Chondrocyte (in vitro differentiated cells): ENCODE measurements around the gene DCTN2. TPM values are rescaled to one million over a fixed set of nuclear protein-coding genes. Genes with fewer than 3 reads are reported as not detected.
"Not testable (repeated sequence)": the region's sequence is repeated elsewhere in the genome, so short reads cannot be mapped to it uniquely, and the experiment has no call there.

Source experiments
- DNase-seq: peaks from one replicate; pipeline ENCODE4 v3.0.0; 2021; ENCODE audit warnings: mixed read lengths, low spot score
- H3K27ac Mint-ChIP-seq: one replicate; pipeline ENCODE4 v1.8.0; 2021; ENCODE audit warnings: mild to moderate bottlenecking, moderate library complexity, mixed read lengths; ENCODE audit not compliant: unreplicated experiment
- H3K27me3 Mint-ChIP-seq: 2 replicates; pipeline ENCODE4 v1.8.0; 2021; ENCODE audit warnings: low read depth, mixed read lengths
- H3K36me3 Mint-ChIP-seq: 2 replicates; pipeline ENCODE4 v1.8.0; 2021; ENCODE audit warnings: low read depth, mixed read lengths
- H3K4me1 Mint-ChIP-seq: 2 replicates; pipeline ENCODE4 v1.8.0; 2021; ENCODE audit warnings: low read depth, mild to moderate bottlenecking, mixed read lengths
- H3K4me3 Mint-ChIP-seq: one replicate; pipeline ENCODE4 v1.8.0; 2021; ENCODE audit warnings: mild to moderate bottlenecking, moderate library complexity, mixed read lengths; ENCODE audit not compliant: unreplicated experiment
- H3K9me3 Mint-ChIP-seq: 2 replicates; pipeline ENCODE4 v1.8.0; 2021; ENCODE audit warnings: low read depth, mixed read lengths
- CTCF ChIP-seq: fragments of 200-600 bp; sonication (generic); IDR thresholded peaks from 2 replicates; pipeline ENCODE4 v1.5.0; 2021; ENCODE audit warnings: antibody characterized with exemption, mild to moderate bottlenecking, moderate library complexity
- total RNA-seq: library from RNA; stranded (reverse); gene quantifications from 3 replicates; pipeline ENCODE4 v1.2.1, GENCODE V29; 2021

The DCTN2 gene
- total RNA-seq, 1 donor from 2014 or later, result 112 TPM

- no peaks in the 10 kb centered on the region for H3K4me1 Mint-ChIP-seq
- no peak for TF ChIP-seq CTCF
- peaks cover 31% of the 10 kb centered on the region for H3K36me3 Mint-ChIP-seq
- no peak overlapping the region for H3K4me3 Mint-ChIP-seq
- no peak for DNase-seq
- no peaks in the 10 kb centered on the region for H3K27me3 Mint-ChIP-seq
- H3K27ac Mint-ChIP-seq, result no peak overlapping the region
- H3K9me3 Mint-ChIP-seq, result no peaks in the 10 kb centered on the region
These were observed 22.9 kb upstream of the DCTN2 start for GRCh38 chr12:57569858-57570257.

- no peaks in the 10 kb centered on the region for H3K27me3 Mint-ChIP-seq
- H3K27ac Mint-ChIP-seq, result no peak overlapping the region
- peaks cover 34% of the 10 kb centered on the region for H3K36me3 Mint-ChIP-seq
- H3K4me1 Mint-ChIP-seq, result no peaks in the 10 kb centered on the region
- DNase-seq, result no peak
- TF ChIP-seq CTCF, result no peak
- no peak overlapping the region for H3K4me3 Mint-ChIP-seq
- no peaks in the 10 kb centered on the region for H3K9me3 Mint-ChIP-seq
These were observed 21.8 kb upstream of the DCTN2 start for GRCh38 chr12:57568838-57569237.

GRCh38 chr12:57564178-57564740 is 17.3 kb upstream of the DCTN2 start:
- DNase-seq, result no peak
- Mint-ChIP-seq H3K27ac (no peak overlapping the region), H3K27me3 (peaks cover 8% of the 10 kb centered on the region), H3K9me3 (no peaks in the 10 kb centered on the region), H3K36me3 (peaks cover 24% of the 10 kb centered on the region), H3K4me3 (no peak overlapping the region), H3K4me1 (no peaks in the 10 kb centered on the region)
- no peak for TF ChIP-seq CTCF

GRCh38 chr12:57563358-57563757 is 16.4 kb upstream of the DCTN2 start:
- DNase-seq, result no peak
- Mint-ChIP-seq H3K27ac (no peak overlapping the region), H3K36me3 (peaks cover 16% of the 10 kb centered on the region), H3K4me1 (no peaks in the 10 kb centered on the region), H3K27me3 (peaks cover 8% of the 10 kb centered on the region), H3K4me3 (no peak overlapping the region), H3K9me3 (no peaks in the 10 kb centered on the region)
- no peak for TF ChIP-seq CTCF

DNA sequence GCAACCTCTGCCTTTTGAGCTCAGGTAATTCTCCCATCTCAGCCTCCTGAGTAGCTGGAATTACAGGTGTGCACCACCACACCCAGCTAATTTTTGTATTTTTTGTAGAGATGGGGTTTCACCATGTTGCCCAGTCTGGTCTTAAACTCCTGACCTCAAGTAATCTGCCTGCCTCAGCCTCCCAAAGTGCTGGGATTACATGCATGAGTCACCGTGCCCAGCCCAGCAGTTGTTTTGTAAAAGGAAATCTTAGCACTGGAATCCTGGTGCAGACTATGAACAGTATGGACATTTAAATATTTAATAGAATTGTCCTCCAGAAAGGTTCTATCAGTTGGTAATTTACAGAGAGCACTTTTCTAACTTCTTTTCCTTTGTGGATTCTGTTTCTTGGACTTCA is 14.1 kb upstream of the DCTN2 start:
- DNase-seq, H3K27me3 Mint-ChIP-seq, H3K4me3 Mint-ChIP-seq, H3K27ac Mint-ChIP-seq, H3K9me3 Mint-ChIP-seq, H3K4me1 Mint-ChIP-seq: not testable (repeated sequence)
- peaks cover 12% of the 10 kb centered on the region for H3K36me3 Mint-ChIP-seq

GRCh38 chr12:57560516-57560915 is 13.5 kb upstream of the DCTN2 start:
- TF ChIP-seq CTCF, result no peak
- Mint-ChIP-seq H3K36me3 (peaks cover 12% of the 10 kb centered on the region), H3K4me1 (no peaks in the 10 kb centered on the region)

More at GRCh38 chr12:57560516-57560915, 13.5 kb upstream of the DCTN2 start:
- H3K9me3 Mint-ChIP-seq, result no peaks in the 10 kb centered on the region
- DNase-seq, result no peak
- H3K4me3 Mint-ChIP-seq, result no peak overlapping the region
- H3K27ac Mint-ChIP-seq, result no peak overlapping the region
- peaks cover 8% of the 10 kb centered on the region for H3K27me3 Mint-ChIP-seq
